ENCODE data around the gene TMEM250.

- TF ChIP-seq JUND (IDR thresholded peaks at IDR 0.05) (no peak), CTCF (IDR thresholded peaks at IDR 0.05; ENCODE audit: low read depth, low read length, missing input control) (no peak), RXRA (IDR thresholded peaks at IDR 0.05) (no peak), YY1 (IDR thresholded peaks at IDR 0.05) (no peak), EGR1 (IDR thresholded peaks at IDR 0.05; ENCODE audit: low read depth in 2 of 2) (no peak), ATF3 (IDR thresholded peaks at IDR 0.05) (no peak), GABPA (IDR thresholded peaks at IDR 0.05 in 1 of 2, conservative IDR thresholded peaks at IDR 0.05 in 1 of 2) (no peak), MAX (IDR thresholded peaks at IDR 0.05) (no peak), REST (IDR thresholded peaks at IDR 0.05) (no peak), TAF1 (conservative IDR thresholded peaks at IDR 0.05) (no peak), FOXA1 (IDR thresholded peaks at IDR 0.05) (no peak), RAD21 (IDR thresholded peaks at IDR 0.05) (no peak), NR2F2 (IDR thresholded peaks at IDR 0.05) (no peak), ZBTB33 (IDR thresholded peaks at IDR 0.05) (no peak)
These were observed 757 bp downstream of the TMEM250 start for GRCh38 chr9:136117916-136118319.

Data from liver (tissue), 3 donors.